PFSK-1 (cell line): Measurements from ENCODE around the gene ELAVL1.

Source experiments
- FOXP2 ChIP-seq: optimal IDR thresholded peaks from 2 replicates; pipeline ENCODE3; 2011; ENCODE audit warnings: borderline replicate concordance, control low read depth, inconsistent platforms; ENCODE audit not compliant: insufficient read depth; ENCODE audit errors: extremely low read length, extremely low read depth
- POLR2AphosphoS5 ChIP-seq: IDR thresholded peaks from 2 replicates; pipeline ENCODE4 v1.6.1; 2012; ENCODE audit warnings: low read depth, mild to moderate bottlenecking, control low read depth, low read length, moderate library complexity
- SIN3A ChIP-seq: IDR thresholded peaks from 2 replicates; pipeline ENCODE4 v1.6.1; 2012; ENCODE audit warnings: mild to moderate bottlenecking, low read length, moderate library complexity, borderline replicate concordance; ENCODE audit not compliant: insufficient read depth
- TAF1 ChIP-seq: IDR thresholded peaks from 2 replicates; pipeline ENCODE4 v1.6.1; 2012; ENCODE audit warnings: low read length, control low read depth, borderline replicate concordance; ENCODE audit not compliant: insufficient read depth
- TF ChIP-seq, protein P1 (sequence below), 2 experiments: IDR thresholded peaks; 2 replicates each; pipeline versions ENCODE4 v1.6.1 to v1.8.0; 2011 to 2012; ENCODE audit warnings: low read depth in 2 of 2, low read length in 2 of 2, control low read depth in 1 of 2, inconsistent platforms in 1 of 2, mild to moderate bottlenecking in 1 of 2, moderate library complexity in 1 of 2; ENCODE audit not compliant: insufficient read depth in 1 of 2

The ELAVL1 gene

DNA sequence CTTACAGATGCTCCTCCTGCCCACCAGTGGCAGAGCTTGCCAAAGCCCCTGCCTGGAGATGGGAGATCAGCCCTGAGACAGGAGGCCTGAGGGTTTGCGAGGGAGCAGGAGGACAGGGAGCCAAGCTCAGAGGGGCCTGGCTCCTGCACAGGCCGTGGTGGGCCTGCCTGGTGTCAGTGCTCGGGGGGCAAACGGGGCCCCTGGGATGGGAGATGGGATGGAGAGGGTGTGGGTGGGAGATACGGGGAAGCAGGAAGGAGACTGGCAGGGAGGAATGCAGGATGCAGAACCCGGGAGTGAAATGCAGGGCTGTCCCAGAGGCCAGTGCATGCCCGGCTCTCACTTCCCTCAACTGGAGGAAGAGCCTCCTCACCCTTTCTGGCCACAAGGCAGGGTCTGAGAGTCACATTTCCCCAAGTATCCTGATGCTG lies 19.9 kb downstream of the ELAVL1 start:
- TF ChIP-seq SIN3A, result no peak
- TF ChIP-seq, protein P1, sequence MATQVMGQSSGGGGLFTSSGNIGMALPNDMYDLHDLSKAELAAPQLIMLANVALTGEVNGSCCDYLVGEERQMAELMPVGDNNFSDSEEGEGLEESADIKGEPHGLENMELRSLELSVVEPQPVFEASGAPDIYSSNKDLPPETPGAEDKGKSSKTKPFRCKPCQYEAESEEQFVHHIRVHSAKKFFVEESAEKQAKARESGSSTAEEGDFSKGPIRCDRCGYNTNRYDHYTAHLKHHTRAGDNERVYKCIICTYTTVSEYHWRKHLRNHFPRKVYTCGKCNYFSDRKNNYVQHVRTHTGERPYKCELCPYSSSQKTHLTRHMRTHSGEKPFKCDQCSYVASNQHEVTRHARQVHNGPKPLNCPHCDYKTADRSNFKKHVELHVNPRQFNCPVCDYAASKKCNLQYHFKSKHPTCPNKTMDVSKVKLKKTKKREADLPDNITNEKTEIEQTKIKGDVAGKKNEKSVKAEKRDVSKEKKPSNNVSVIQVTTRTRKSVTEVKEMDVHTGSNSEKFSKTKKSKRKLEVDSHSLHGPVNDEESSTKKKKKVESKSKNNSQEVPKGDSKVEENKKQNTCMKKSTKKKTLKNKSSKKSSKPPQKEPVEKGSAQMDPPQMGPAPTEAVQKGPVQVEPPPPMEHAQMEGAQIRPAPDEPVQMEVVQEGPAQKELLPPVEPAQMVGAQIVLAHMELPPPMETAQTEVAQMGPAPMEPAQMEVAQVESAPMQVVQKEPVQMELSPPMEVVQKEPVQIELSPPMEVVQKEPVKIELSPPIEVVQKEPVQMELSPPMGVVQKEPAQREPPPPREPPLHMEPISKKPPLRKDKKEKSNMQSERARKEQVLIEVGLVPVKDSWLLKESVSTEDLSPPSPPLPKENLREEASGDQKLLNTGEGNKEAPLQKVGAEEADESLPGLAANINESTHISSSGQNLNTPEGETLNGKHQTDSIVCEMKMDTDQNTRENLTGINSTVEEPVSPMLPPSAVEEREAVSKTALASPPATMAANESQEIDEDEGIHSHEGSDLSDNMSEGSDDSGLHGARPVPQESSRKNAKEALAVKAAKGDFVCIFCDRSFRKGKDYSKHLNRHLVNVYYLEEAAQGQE (IDR thresholded peaks at IDR 0.05; ENCODE audit: insufficient read depth in 1 of 2, low read depth in 2 of 2, low read length in 2 of 2), result no peak
- TF ChIP-seq FOXP2, result no peak
- TF ChIP-seq TAF1, result no peak
- no peak for TF ChIP-seq POLR2AphosphoS5

DNA sequence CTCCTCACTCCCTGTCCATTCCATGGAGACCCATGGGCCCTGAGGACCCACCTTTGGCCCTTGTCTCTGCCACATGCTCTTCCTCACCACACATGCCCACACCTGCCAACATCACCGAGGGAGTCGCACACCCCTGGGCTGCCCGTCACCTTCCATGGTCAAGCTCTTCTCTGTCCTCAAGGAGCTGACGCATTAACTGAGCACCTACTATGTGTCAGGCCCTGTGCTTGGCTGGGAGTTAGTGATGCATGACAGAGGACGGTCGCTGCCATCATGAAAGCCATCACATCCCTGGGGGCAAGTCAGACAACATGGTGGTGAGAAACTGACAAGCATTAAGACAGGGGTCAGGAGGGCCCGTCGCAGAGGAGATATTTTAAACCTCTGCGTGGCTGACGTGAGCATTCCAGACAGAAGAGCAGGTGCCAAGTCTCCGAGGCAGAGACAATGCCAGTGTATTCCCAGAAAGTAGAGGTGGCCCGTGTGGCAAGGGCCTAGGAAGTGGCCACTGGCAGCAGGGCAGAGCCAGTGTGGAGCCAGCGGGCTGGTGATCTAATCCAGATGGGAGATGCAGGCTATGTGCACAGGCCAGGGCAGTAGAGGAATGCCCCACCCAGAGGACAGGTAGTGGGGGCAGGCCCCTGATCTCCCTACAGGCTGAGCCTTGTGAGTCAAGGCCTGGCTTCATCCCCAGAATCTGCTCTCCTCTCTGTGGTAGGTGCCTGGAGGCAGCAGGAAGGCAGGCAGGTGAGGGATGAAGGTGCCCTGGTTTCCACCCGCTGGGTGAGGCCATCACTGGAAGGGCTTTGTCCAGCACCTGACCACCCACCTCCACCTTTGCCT lies 21.2 kb downstream of the ELAVL1 start:
- TF ChIP-seq, protein P1 (IDR thresholded peaks at IDR 0.05; ENCODE audit: insufficient read depth in 1 of 2, low read depth in 2 of 2, low read length in 2 of 2), result no peak
- TF ChIP-seq FOXP2 (no peak), TAF1 (no peak), POLR2AphosphoS5 (no peak), SIN3A (no peak)

DNA sequence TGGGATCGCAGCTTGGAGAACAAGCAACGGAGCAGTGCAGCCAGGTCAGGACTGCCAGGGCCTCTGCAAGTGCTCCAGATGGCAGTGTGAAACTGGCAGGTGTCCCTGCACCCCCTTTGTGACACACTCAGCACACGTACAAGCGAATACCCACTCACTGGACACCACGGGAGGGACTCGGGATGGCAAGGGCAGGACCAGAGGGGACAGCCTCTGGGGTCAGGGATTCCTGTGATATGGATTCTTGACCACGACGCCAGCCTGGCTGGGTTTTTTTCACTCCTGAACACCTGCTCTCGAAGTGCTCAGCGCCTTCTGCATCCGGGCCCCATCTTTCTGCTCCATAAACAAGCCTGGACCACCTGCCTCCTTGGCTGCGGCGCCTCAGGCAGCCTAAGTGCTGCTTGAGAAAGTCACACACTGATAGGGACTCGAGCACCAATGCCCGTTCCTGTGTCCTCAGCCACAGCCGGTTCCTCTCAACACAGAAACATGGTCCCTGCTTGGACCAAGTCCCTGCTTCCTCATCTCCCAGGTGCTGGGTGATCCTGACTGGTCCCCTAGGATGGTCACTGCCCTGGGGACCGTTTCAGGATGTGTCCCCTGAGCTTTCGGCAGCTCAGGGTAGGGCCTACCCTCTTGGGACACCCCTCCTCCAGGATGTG lies 22.0 kb downstream of the ELAVL1 start:
- TF ChIP-seq, protein P1 (IDR thresholded peaks at IDR 0.05; ENCODE audit: insufficient read depth in 1 of 2, low read depth in 2 of 2, low read length in 2 of 2), result no peak
- TF ChIP-seq SIN3A (no peak), FOXP2 (no peak), TAF1 (no peak), POLR2AphosphoS5 (no peak)

DNA sequence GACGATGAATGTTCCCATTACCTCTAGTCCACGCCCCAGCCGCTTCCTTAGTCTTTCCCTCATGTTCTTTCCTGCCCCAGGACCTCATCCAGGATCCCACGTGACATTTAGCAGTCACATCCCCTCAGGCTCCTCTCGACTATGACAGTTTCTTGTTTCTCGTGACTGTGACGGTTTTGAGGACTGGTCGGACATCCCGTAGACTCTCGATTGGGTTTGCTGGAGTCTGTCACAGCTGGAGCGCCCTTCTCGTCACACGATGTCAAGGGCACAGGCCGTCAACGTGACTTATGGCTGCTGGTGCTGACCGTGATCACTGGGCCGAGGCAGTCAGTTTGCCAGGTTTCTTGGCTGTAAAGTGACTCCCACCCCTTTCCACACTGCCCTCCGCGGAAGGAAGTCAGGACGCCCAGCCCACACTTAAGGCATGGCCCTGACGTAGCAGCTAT lies 22.8 kb downstream of the ELAVL1 start:
- TF ChIP-seq FOXP2, result no peak
- TF ChIP-seq TAF1, result no peak
- TF ChIP-seq, protein P1 (IDR thresholded peaks at IDR 0.05; ENCODE audit: insufficient read depth in 1 of 2, low read depth in 2 of 2, low read length in 2 of 2), result no peak
- no peak for TF ChIP-seq SIN3A
- no peak for TF ChIP-seq POLR2AphosphoS5

DNA sequence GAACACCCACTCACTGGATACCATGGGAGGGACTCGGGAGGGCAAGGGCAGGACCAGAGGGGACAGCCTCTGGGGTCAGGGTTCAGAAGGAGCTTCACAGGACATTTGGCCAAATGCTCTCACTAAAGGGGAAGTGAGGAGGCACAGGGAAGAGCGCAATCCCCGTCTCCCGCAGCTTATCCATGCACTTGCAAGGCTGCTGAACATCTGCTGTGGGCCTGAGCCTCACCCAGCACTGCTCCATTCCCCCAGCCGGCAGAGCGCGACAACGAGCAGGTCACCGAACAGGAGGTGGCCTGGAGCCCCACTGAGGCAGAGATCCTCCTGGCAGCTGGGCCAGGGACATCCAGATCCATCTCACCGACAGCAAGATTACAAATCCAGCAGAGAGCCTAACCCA lies 23.3 kb downstream of the ELAVL1 start:
- TF ChIP-seq SIN3A (no peak), POLR2AphosphoS5 (no peak), TAF1 (no peak), FOXP2 (no peak)
- TF ChIP-seq, protein P1 (IDR thresholded peaks at IDR 0.05; ENCODE audit: insufficient read depth in 1 of 2, low read depth in 2 of 2, low read length in 2 of 2), result no peak
